HG02763 (cell line): ENCODE results near the gene CRBN.

Experiments used
- ATAC-seq: cut with Tn5 transposase; IDR thresholded peaks from one replicate; pipeline ENCODE4 v1.9.1; 2021; ENCODE audit warnings: mild to moderate bottlenecking, moderate library complexity; ENCODE audit not compliant: unreplicated experiment

Gene CRBN

GRCh38 chr3:3113042-3113709 is 66.3 kb downstream of the CRBN start:
- ATAC-seq: no peak

GRCh38 chr3:3110749-3111361 is 68.6 kb downstream of the CRBN start:
- ATAC-seq: no peak

DNA sequence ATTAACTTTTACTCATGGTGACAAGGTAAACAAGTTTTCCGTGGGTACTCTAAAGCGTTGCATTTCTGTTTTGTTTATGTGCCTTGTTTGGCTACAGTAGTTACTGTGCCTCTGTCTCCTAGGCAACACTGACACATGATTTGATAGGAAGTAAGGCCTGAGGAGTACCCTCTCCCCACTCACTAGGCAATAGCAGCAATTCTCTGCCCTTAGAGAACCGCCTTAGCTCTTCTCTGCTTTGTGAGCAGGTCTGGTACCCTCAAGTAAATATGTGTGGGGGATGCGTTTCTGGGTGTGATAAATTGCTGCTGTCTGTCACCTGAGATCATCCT is 69.2 kb downstream of the CRBN start, which contains the start of gene IL5RA:
TSS of gene IL5RA (minus strand) at position 76 of the 332 bp plus-strand sequence. CDS start 5,390 bp downstream, outside the sequence.
- ATAC-seq: peak; percentile 56

GRCh38 chr3:3109407-3110298 is 69.8 kb downstream of the CRBN start:
- peak; percentile 63 for ATAC-seq

DNA sequence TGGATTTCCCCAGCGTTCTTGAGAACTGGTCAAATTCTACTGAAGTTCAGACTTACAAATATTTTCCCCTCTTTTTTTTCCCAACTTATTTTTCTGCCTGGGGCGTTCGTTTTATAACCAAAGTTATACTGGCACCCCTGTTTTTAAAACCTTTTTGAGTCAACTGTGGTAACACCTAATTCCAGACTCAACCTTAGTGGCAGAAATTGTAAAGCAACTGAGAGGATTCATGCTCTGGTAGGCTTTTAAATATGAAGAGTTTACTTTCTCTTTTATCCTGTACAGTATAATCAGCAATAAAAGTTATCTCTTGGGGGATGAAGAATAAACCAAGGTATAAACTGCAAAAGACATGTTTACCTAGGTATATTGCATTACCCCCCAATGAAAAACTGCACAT is 71.6 kb downstream of the CRBN start:
- no peak for ATAC-seq

- ATAC-seq: no peak
Measured at GRCh38 chr3:3107181-3107580, 72.3 kb downstream of the CRBN start.

- ATAC-seq: no peak
Measured at GRCh38 chr3:3105815-3106214, 73.7 kb downstream of the CRBN start.

DNA sequence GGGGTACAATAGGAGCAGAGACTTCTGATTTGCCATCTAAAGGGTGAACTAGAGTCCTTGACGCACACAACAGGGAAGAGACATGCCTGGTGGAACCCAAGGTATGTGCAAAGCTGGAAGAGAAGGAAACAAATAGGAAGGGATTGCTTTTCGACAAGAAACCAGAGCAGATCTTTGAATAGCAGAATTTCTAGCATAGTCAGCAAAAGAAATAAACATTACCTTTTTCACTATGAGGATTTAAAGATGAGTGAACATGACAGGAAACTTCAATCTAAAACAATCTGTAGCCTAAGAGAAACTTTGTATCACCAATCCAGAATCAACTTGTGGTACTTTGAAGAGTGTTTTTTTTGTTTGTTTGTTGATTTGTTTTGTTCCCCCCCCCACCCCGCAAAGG is 74.2 kb downstream of the CRBN start:
- no peak for ATAC-seq

DNA sequence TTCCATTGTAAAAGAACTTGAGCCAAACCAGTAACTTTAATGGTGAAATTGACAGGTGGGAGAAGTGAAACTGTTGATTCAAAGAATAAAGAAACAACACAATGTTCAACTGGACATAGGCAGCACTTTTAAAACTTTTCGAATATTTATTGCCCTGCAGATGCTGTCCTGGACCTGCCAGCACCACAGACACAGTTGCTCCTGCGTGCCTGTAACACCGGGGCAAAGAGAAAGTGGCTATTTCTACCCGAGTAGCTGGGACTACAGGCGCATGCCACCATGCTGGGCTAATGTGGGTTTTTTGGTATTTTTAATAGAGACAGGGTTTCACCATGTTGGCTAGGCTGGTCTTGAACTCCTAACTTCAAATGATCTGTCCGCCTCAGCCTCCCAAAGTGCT is 76.7 kb downstream of the CRBN start:
- ATAC-seq: no peak

DNA sequence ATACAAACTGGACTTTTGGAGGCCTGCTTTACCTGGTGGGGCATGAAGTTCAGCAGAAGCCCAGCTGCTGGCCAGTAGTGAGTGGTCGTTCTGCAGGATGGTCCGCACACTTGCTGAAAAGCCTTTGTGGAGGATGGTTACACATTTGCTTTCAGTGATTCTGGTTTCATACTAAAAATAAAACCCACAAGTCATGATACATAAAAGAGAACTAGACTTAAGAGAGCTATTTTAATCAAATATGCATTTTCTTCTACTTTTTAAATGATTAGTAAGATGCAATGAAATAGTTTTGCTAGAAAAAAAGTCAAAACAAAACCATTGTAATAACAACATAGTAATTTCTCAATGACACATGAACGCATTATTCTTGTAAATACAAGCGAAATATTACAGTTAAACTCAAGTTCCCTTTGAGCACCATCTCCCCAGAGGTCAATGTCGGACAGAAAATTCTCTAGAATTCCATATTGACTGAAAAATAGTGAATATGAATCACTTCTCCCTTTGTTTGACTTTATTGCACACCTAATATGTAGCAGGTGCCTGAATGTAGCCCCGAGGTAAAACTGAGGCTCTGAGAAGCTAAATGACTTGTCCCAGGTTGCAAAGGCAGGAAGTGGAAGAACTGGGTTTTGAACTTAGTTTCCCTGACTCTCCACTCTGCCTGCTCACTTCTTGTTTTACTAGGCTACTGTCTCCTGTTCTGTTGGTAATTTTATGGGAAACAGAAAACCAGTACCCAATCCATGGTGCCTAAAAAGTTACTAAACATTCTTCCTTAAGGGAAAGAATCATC is 77.6 kb downstream of the CRBN start:
- no peak for ATAC-seq
